Activated naive CD4-positive, alpha-beta T cell treated with anti-CD3 and anti-CD28 coated beads for 36 hours (primary cell): ENCODE results near the gene TBX4. TPM values are rescaled to one million over a fixed set of nuclear protein-coding genes. Genes with fewer than 3 reads are reported as not detected.

Experiments used
- CTCF ChIA-PET: fragments of 350-600 bp; sonication (Branson Sonifier 250); formaldehyde crosslinking; loops from one replicate; lab custom pipeline; 2021; ENCODE audit warnings: antibody characterized with exemption; lab: Charles Lee
- DNase-seq: peaks from one replicate; pipeline ENCODE4 v3.0.0-alpha.2; 2020
- H3K27ac Mint-ChIP-seq: one replicate; pipeline ENCODE4 v1.8.0; 2021; ENCODE audit warnings: mild to moderate bottlenecking, mixed read lengths
- H3K27me3 Mint-ChIP-seq: one replicate; pipeline ENCODE4 v1.8.0; 2021; ENCODE audit warnings: low read depth, mixed read lengths
- H3K36me3 Mint-ChIP-seq: one replicate; pipeline ENCODE4 v1.8.0; 2021; ENCODE audit warnings: low read depth, mixed read lengths
- H3K4me1 Mint-ChIP-seq: one replicate; pipeline ENCODE4 v1.8.0; 2021; ENCODE audit warnings: low read depth, mixed read lengths
- H3K4me3 Mint-ChIP-seq: one replicate; pipeline ENCODE4 v1.8.0; 2021; ENCODE audit warnings: mild to moderate bottlenecking, moderate library complexity, mixed read lengths
- H3K9me3 Mint-ChIP-seq: one replicate; pipeline ENCODE4 v1.8.0; 2021; ENCODE audit warnings: mixed read lengths
- intact Hi-C: fragments of 100-400 bp; cut with micrococcal nuclease; formaldehyde crosslinking; loops from one replicate; pipeline ENCODE4 v1.15.1; 2023
- total RNA-seq, 2 experiments: library from RNA; stranded (reverse); gene quantifications; one replicate each; pipeline ENCODE4 v1.2.3, GENCODE V29; 2021

Gene TBX4
- total RNA-seq, 2 experiments from 2014 or later: not detected

DNA sequence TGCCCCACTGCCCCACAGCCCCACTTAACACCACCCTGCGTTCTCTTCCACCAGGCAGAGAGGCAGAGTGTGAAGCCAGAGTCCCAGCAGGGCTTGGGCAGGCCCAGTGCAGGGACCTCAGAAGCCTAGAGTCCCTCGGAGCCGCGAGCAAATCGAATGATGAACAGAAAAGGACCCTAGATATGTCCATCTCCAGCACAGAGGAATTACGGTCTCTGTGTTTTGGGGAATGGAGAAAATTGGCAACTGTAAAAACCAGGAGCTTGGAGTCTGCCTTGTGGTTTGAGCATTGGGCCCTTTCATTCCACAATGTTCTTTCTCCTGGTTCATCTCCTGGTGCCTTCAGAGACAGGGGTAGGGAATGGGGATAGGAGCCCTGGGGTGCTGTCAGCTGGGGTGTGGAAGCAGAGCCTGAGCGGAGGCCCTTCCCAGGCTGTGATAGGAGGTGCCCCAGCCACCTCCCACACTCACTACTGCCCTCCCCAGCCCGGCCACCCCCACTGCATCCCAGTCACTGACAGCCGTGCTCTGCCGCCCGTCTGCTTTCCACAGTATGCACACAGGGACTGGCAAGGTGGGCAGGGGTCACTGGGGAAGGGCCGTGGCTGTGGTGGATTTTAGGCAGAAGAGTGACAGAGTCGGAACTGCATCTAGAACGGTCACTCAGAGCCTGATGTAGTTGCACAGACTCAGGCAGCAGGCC, 26.7 kb downstream of the TBX4 start:
- CTCF ChIA-PET: no interaction called here
- Mint-ChIP-seq H3K36me3 (no peaks in the 10 kb centered on the region), H3K27ac (no peak overlapping the region), H3K4me3 (no peak overlapping the region), H3K27me3 (peaks cover 10% of the 10 kb centered on the region), H3K4me1 (no peaks in the 10 kb centered on the region), H3K9me3 (no peaks in the 10 kb centered on the region)
- intact Hi-C loops: no loop called here
- DNase-seq: no peak

DNA sequence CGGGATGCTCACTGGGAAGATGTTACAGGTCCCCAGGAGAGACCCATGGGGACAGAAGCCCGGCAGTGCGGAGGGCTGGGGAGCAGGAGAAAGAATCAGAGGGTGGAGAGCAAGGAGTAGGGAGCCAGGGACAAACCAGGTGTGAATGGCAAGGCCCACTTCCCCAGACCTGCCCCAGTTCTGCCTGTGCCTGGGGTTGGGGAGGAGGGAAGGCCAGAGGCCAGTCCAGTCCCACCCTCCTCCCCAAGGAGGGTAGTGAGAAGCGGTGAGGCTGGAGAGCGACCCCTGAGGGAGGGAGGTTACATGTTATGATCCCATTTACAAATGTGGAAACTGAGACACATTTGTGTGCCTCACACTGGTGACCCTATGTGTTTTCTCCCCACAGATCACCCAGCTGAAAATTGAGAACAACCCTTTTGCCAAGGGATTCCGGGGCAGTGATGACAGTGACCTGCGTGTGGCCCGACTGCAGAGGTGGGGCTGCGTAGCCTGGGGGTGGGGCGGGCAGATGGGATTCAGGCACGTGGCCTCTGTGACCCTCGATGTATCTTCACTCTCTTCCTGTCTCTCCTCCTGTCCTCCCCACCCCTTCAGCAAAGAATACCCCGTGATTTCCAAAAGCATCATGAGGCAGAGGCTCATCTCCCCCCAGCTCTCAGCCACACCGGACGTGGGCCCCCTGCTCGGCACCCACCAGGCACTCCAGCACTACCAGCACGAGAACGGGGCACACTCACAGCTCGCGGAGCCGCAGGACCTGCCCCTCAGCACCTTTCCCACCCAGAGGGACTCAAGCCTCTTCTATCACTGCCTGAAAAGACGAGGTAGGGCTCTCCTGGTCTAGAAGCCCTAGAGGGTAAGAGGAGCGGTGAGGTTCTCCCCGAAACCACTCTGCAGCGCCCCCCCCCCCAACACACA, 27.5 kb downstream of the TBX4 start:
- H3K4me3 Mint-ChIP-seq: no peak overlapping the region

GRCh38 chr17:61480414-61480807, 28.2 kb downstream of the TBX4 start:
- CTCF ChIA-PET: no interaction called here
- Mint-ChIP-seq H3K27me3 (peaks cover 6% of the 10 kb centered on the region), H3K9me3 (no peaks in the 10 kb centered on the region), H3K36me3 (no peaks in the 10 kb centered on the region), H3K4me1 (no peaks in the 10 kb centered on the region), H3K27ac (no peak overlapping the region), H3K4me3 (no peak overlapping the region)
- DNase-seq: no peak
- intact Hi-C loops: no loop called here

More for the DNA sequence above, 27.5 kb downstream of the TBX4 start:
- H3K9me3 Mint-ChIP-seq: no peaks in the 10 kb centered on the region
- CTCF ChIA-PET: no interaction called here
- peaks cover 10% of the 10 kb centered on the region for H3K27me3 Mint-ChIP-seq
- H3K27ac Mint-ChIP-seq: no peak overlapping the region
- H3K36me3 Mint-ChIP-seq: no peaks in the 10 kb centered on the region
- DNase-seq: no peak
- no peaks in the 10 kb centered on the region for H3K4me1 Mint-ChIP-seq
- intact Hi-C loops: no loop called here

- CTCF ChIA-PET: no interaction called here
- no peaks in the 10 kb centered on the region for H3K9me3 Mint-ChIP-seq
Measured at GRCh38 chr17:61481421-61481820, 29.2 kb downstream of the TBX4 start.

GRCh38 chr17:61482467-61482866, 30.2 kb downstream of the TBX4 start:
- Mint-ChIP-seq H3K4me1 (no peaks in the 10 kb centered on the region), H3K9me3 (no peaks in the 10 kb centered on the region), H3K4me3 (no peak overlapping the region), H3K27ac (no peak overlapping the region), H3K36me3 (no peaks in the 10 kb centered on the region), H3K27me3 (peaks cover 2% of the 10 kb centered on the region)
- DNase-seq: no peak
- intact Hi-C loops: no loop called here
- CTCF ChIA-PET: no interaction called here

More at GRCh38 chr17:61481421-61481820, 29.2 kb downstream of the TBX4 start:
- intact Hi-C loops: no loop called here
- Mint-ChIP-seq H3K4me1 (no peaks in the 10 kb centered on the region), H3K27me3 (peaks cover 2% of the 10 kb centered on the region), H3K36me3 (no peaks in the 10 kb centered on the region), H3K4me3 (no peak overlapping the region), H3K27ac (no peak overlapping the region)
- DNase-seq: no peak

DNA sequence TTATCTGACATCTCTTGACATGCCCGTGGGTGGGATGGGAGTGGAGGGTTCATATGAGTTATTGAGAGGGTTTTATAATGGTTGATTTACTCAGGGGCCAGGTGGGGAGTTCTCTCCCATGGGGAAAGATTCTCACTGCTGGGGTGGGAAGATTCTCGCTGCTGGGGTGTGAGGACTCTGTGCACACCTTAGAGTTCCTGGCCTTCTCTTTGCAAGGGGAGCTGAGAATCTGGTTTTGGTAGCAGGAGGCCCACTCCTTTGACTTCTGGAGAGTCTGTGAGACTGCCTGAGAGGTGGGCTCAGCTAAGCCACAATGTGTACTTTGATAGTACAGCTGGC, 31.5 kb downstream of the TBX4 start:
- CTCF ChIA-PET: interaction anchor here (1.4 kb wide), 1 partner anchor 20 kb away, joined by 4 read pairs; no protein-coding TSS in a partner anchor
- DNase-seq: no peak
- H3K27me3 Mint-ChIP-seq: peaks cover 2% of the 10 kb centered on the region
- H3K9me3 Mint-ChIP-seq: no peaks in the 10 kb centered on the region
- H3K4me3 Mint-ChIP-seq: no peak overlapping the region
- no peaks in the 10 kb centered on the region for H3K36me3 Mint-ChIP-seq
- H3K27ac Mint-ChIP-seq: no peak overlapping the region
- H3K4me1 Mint-ChIP-seq: no peaks in the 10 kb centered on the region
- intact Hi-C loops: no loop called here

DNA sequence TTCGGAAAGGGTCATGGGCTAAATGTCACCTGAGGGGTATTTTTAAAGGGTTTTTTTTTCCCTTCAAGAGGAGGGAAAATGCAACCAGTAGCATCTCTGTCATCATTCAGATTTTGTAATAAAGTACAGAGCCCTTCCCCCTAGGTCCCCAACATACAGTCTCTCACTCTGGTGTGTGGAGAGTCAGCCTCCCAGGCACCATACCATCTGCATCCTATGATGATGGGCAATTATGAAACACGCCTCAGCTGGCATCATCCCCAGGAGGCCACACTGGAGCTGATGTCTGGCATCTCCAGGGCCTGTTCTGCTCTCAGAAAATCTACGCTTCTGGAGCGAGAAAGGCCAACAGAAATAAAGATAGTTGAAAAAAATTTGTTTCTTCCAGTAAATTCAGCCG, 32.0 kb downstream of the TBX4 start:
- Mint-ChIP-seq H3K27ac (no peak overlapping the region), H3K4me1 (no peaks in the 10 kb centered on the region), H3K27me3 (peaks cover 2% of the 10 kb centered on the region), H3K4me3 (no peak overlapping the region), H3K36me3 (no peaks in the 10 kb centered on the region), H3K9me3 (no peaks in the 10 kb centered on the region)
- DNase-seq: no peak
- intact Hi-C loops: no loop called here
- CTCF ChIA-PET: interaction anchor here (1.4 kb wide), 1 partner anchor 21 kb away, joined by 4 read pairs; no protein-coding TSS in a partner anchor

- H3K9me3 Mint-ChIP-seq: no peaks in the 10 kb centered on the region
- H3K36me3 Mint-ChIP-seq: no peaks in the 10 kb centered on the region
- intact Hi-C loops: no loop called here
- no peak overlapping the region for H3K27ac Mint-ChIP-seq
- no peak overlapping the region for H3K4me3 Mint-ChIP-seq
- peaks cover 2% of the 10 kb centered on the region for H3K27me3 Mint-ChIP-seq
- no peak for DNase-seq
- no peaks in the 10 kb centered on the region for H3K4me1 Mint-ChIP-seq
- CTCF ChIA-PET: interaction anchor here (1.4 kb wide), 1 partner anchor 22 kb away, joined by 4 read pairs; no protein-coding TSS in a partner anchor
Measured at GRCh38 chr17:61485067-61485775, 33.0 kb downstream of the TBX4 start.

GRCh38 chr17:61486135-61487120, 34.2 kb downstream of the TBX4 start:
- Mint-ChIP-seq H3K27ac (no peak overlapping the region), H3K9me3 (no peaks in the 10 kb centered on the region), H3K4me1 (no peaks in the 10 kb centered on the region), H3K4me3 (no peak overlapping the region), H3K36me3 (no peaks in the 10 kb centered on the region), H3K27me3 (no peaks in the 10 kb centered on the region)
- CTCF ChIA-PET: no interaction called here
- intact Hi-C loops: no loop called here
- DNase-seq: no peak

DNA sequence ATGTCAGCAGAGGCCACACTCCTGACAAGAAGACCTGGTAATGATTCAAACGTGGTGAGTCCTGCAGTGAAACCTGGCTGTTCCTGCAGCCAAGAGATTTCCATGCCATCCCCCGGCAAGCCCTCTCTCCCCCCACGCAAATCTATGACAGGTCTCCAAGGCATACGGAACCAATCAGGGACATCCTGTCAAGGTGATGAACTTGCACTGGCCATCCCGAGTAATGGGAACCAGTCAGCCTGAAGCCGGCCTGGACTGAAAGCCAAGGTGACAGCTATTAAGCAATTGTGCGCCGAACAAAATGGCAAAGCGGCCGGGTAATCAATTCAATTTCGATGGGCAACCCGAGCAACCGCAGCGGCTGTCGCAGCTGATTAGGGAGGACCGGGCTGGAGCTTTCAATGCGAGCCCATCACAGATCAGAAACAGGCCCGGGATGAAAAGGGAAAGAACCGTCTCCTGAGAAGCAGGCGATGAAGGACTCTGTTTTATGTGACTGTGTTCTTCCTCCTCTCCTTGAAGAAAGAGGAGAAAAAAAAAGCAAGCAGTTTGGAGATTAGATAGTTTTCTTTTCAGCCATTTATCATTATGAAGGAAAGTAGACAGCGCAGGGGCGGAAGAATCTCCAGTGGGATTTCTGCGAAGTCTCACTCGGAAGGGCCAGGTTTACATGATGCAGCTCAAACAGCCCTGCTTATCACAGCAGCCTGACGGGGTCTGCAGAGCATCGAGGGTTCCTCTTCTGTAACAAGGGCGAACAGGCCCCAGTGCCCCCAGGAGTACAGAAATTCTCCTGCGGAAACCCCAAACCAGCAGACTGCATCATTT, 35.2 kb downstream of the TBX4 start:
- no peaks in the 10 kb centered on the region for H3K27me3 Mint-ChIP-seq
- H3K27ac Mint-ChIP-seq: no peak overlapping the region
- no peaks in the 10 kb centered on the region for H3K9me3 Mint-ChIP-seq
- no peaks in the 10 kb centered on the region for H3K4me1 Mint-ChIP-seq
- CTCF ChIA-PET: no interaction called here
- intact Hi-C loops: no loop called here
- no peaks in the 10 kb centered on the region for H3K36me3 Mint-ChIP-seq
- no peak overlapping the region for H3K4me3 Mint-ChIP-seq
- DNase-seq: no peak

DNA sequence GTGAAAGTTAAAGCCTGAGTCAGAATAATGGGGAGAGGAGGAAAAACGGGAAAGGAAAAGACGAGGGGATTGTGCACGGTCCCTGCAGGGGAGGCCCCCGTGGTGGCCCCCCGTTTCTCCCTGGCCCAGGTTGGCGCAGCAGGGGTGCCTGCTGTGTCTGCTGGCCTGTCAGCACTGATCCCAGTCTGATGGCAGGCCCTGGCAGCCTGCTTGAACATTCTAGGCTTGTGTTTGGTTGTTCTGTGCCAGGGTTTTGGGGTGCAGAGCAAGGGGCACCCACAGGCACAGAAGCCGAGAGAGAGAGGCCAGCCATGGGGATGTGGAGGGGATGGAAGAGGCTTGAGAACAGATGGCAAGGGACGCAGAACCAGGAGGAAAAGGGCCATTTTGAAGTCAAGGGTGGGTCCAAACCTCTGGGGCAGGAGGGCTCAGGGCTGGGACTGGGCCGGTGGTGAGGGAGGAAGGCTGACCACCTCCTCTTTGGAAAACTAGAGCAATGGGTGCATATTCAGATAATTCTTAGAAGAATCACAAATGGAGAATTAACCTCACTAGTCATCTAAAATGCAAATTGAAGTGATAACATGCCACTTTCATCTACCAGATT, 35.9 kb downstream of the TBX4 start:
- no peak overlapping the region for H3K27ac Mint-ChIP-seq
- H3K4me3 Mint-ChIP-seq: no peak overlapping the region
- H3K36me3 Mint-ChIP-seq: no peaks in the 10 kb centered on the region
- no peaks in the 10 kb centered on the region for H3K4me1 Mint-ChIP-seq
- intact Hi-C loops: no loop called here
- CTCF ChIA-PET: no interaction called here
- DNase-seq: no peak
- H3K27me3 Mint-ChIP-seq: no peaks in the 10 kb centered on the region
- no peaks in the 10 kb centered on the region for H3K9me3 Mint-ChIP-seq
